GM18870 (cell line): ENCODE results near the gene RBM19.

Experiments used
- ATAC-seq: cut with Tn5 transposase; IDR thresholded peaks from one replicate; pipeline ENCODE4 v1.9.1; 2021; ENCODE audit warnings: moderate library complexity; ENCODE audit not compliant: unreplicated experiment

Gene RBM19

GRCh38 chr12:113788020-113788856 lies 177.9 kb downstream of the RBM19 start:
- no peak for ATAC-seq

GRCh38 chr12:113786107-113786506 lies 180.0 kb downstream of the RBM19 start:
- no peak for ATAC-seq

GRCh38 chr12:113783811-113784210 lies 182.3 kb downstream of the RBM19 start:
- no peak for ATAC-seq

GRCh38 chr12:113782873-113783272 lies 183.3 kb downstream of the RBM19 start:
- no peak for ATAC-seq

- ATAC-seq: no peak
Measured at GRCh38 chr12:113781415-113782198, 184.5 kb downstream of the RBM19 start.

GRCh38 chr12:113779774-113780173 lies 186.4 kb downstream of the RBM19 start:
- no peak for ATAC-seq

DNA sequence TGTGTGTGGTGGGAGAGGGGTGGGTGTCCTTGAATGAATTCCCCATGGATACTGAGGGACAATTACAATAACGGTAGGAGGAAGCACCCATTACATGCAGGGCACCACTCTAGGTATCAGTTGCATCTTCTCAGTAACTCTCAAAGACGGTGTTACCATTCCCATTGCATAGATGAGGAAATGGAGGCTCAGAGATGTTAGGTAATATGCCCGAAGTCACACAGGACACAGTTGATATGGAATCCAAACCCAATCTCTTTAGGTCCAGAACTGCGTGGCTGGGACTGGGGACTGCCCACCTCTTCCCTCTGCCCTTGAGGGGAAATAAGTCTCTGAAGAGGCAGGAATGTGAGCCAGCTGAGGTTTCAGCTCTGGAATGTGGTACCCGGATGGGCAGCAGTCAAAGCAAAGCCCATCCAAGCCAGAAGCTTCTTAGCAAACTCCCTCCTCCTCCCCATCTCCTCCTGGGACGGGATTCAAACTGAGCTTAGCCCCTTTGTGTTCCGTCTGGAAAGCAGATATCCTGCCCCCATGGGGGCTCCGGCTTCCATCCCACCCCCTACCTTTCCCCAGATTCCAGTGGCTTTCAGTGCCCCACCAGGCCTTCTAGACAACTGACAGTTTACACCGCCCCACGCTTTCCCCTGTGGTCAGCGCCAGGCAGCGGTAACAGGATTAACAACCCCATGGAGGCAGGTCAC lies 187.5 kb downstream of the RBM19 start:
- ATAC-seq: no peak

GRCh38 chr12:113777751-113778150 lies 188.4 kb downstream of the RBM19 start:
- ATAC-seq: no peak

GRCh38 chr12:113776536-113776935 lies 189.6 kb downstream of the RBM19 start:
- no peak for ATAC-seq

DNA sequence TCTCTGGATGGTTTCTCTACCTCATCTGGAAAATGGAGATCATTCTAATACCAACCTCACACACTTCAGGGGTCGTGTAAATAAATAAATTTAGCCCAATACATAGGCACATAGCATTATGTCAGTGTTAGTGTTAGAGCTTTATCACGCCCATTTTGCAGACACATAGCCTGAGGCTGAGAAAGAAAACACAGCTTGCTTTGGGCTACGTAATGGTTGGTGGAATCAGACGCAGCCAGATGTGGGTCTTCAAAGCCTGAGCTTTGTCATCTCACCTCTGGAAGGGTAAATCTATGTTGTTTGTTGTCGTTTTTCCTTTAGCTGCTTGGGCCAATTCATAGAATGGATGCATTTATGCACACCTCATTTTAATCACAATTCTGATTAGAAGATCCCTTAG lies 191.6 kb downstream of the RBM19 start:
- ATAC-seq: no peak

- ATAC-seq: no peak
Measured at GRCh38 chr12:113772505-113773030, 193.6 kb downstream of the RBM19 start.

DNA sequence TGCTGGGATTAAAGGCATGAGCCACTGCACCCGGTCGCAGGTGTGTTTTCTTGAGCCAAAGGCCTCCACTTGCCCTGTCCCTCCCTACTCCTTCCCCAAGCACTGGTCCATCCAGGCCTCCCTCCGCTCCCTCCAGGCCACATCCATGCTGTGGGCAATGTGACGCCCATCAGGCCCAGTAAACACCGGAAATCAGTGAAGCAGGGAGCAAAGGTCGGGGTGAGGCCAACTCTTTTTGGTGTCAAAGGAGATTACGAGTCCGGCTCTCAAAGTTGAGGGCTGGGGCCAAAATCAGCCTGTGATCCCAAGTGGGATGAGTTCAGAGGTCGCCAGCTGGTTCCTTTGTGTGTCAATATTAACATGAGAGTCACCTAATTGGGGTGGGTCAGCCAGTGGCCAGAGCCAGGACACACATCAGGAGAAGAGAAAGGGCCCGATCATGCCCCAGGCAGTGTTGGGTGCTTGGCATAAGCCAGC lies 195.7 kb downstream of the RBM19 start:
- ATAC-seq: no peak

- ATAC-seq: no peak
Measured at GRCh38 chr12:113769305-113769704, 196.8 kb downstream of the RBM19 start.

DNA sequence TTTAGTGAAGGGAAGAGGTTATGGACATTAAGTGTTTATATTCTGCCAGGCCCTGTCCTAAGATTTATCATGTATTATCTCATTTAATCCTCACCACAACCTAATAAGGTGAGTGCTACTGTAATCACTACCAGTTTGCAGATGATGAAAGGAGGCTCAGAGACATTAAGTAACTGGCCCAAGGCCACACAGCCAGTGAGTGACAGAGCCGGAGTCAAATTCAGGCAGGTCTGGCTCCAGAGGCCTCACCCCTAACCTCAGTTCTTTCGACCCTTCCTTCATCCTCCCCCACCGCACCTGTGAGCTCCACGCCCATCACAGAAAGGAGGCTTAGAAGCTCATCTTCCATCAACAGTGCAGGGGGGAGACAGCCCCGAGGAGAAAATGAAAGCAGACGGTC lies 197.3 kb downstream of the RBM19 start:
- ATAC-seq: no peak

GRCh38 chr12:113766879-113767878 lies 198.9 kb downstream of the RBM19 start:
- no peak for ATAC-seq
